GM20431 (cell line): ENCODE results near the gene SLC35F3.
"Not testable (repeated sequence)": the region's sequence is repeated elsewhere in the genome, so short reads cannot be mapped to it uniquely, and the experiment has no call there.

Source experiments
- in situ Hi-C: fragments of 300-500 bp; cut with MseI, MboI; formaldehyde crosslinking; loops from one replicate; pipeline ENCODE4 v1.15.0; 2020; ENCODE audit warnings: low sequenced_read_pairs; ENCODE audit not compliant: unreplicated experiment

SLC35F3 gene

GRCh38 chr1:234127026-234127671 lies 222.7 kb downstream of the SLC35F3 start:
- in situ Hi-C loops = no loop called here

GRCh38 chr1:234132795-234133194 lies 228.3 kb downstream of the SLC35F3 start:
- in situ Hi-C loops = no loop called here

- in situ Hi-C loops = no loop called here
These were observed 230.4 kb downstream of the SLC35F3 start for GRCh38 chr1:234134878-234135277.

- in situ Hi-C loops = no loop called here
These were observed 231.0 kb downstream of the SLC35F3 start for GRCh38 chr1:234135501-234135900.

- in situ Hi-C loops = no loop called here
These were observed 231.6 kb downstream of the SLC35F3 start for GRCh38 chr1:234136073-234136472.

GRCh38 chr1:234139966-234140365 lies 235.5 kb downstream of the SLC35F3 start:
- in situ Hi-C loops = no loop called here

- in situ Hi-C loops = no loop called here
These were observed 235.9 kb downstream of the SLC35F3 start for GRCh38 chr1:234140388-234140787.

- in situ Hi-C loops = no loop called here
These were observed 236.5 kb downstream of the SLC35F3 start for GRCh38 chr1:234141006-234141405.

- in situ Hi-C loops = no loop called here
These were observed 239.2 kb downstream of the SLC35F3 start for GRCh38 chr1:234143681-234144080.

GRCh38 chr1:234144901-234145300 lies 240.4 kb downstream of the SLC35F3 start:
- in situ Hi-C loops = no loop called here

GRCh38 chr1:234148350-234148749 lies 243.9 kb downstream of the SLC35F3 start:
- in situ Hi-C loops = no loop called here

- in situ Hi-C loops = no loop called here
These were observed 244.3 kb downstream of the SLC35F3 start for GRCh38 chr1:234148816-234149215.

GRCh38 chr1:234149217-234149616 lies 244.7 kb downstream of the SLC35F3 start:
- in situ Hi-C loops = no loop called here

GRCh38 chr1:234150892-234151291 lies 246.4 kb downstream of the SLC35F3 start:
- in situ Hi-C loops = no loop called here

- in situ Hi-C loops = not testable (repeated sequence)
These were observed 247.9 kb downstream of the SLC35F3 start for GRCh38 chr1:234152344-234152743.

- in situ Hi-C loops = no loop called here
These were observed 250.1 kb downstream of the SLC35F3 start for GRCh38 chr1:234154320-234155251.

- in situ Hi-C loops = no loop called here
These were observed 258.2 kb downstream of the SLC35F3 start for GRCh38 chr1:234162661-234163060.

- in situ Hi-C loops = no loop called here
These were observed 258.9 kb downstream of the SLC35F3 start for GRCh38 chr1:234163267-234163919.

- in situ Hi-C loops = no loop called here
These were observed 259.7 kb downstream of the SLC35F3 start for GRCh38 chr1:234164098-234164709.

- in situ Hi-C loops = no loop called here
These were observed 263.7 kb downstream of the SLC35F3 start for GRCh38 chr1:234168061-234168724.
